ENCODE results near the gene HOXB3. TPM values are rescaled to one million over a fixed set of nuclear protein-coding genes. Genes with fewer than 3 reads are reported as not detected.

Gene HOXB3
- polyA plus RNA-seq, 3 donors = 2.6 to 10.2 (median 9.6) TPM

- no peak overlapping the region for H3K27ac ChIP-seq (ENCODE audit: low read depth, low read length)
- WGBS, 3 donors = 9 to 27% (median 12%) methylated on average over 14 of the region's 14 CpGs
These were observed 2.5 kb upstream of the HOXB3 start for GRCh38 chr17:48592577-48592976.

- H3K27ac ChIP-seq (ENCODE audit: low read depth, low read length) = no peak overlapping the region
- 12 to 33% (median 19%) methylated on average over 33 of the region's 33 CpGs for WGBS, 3 donors
These were observed 2.0 kb upstream of the HOXB3 start for GRCh38 chr17:48592057-48592514.

DNA sequence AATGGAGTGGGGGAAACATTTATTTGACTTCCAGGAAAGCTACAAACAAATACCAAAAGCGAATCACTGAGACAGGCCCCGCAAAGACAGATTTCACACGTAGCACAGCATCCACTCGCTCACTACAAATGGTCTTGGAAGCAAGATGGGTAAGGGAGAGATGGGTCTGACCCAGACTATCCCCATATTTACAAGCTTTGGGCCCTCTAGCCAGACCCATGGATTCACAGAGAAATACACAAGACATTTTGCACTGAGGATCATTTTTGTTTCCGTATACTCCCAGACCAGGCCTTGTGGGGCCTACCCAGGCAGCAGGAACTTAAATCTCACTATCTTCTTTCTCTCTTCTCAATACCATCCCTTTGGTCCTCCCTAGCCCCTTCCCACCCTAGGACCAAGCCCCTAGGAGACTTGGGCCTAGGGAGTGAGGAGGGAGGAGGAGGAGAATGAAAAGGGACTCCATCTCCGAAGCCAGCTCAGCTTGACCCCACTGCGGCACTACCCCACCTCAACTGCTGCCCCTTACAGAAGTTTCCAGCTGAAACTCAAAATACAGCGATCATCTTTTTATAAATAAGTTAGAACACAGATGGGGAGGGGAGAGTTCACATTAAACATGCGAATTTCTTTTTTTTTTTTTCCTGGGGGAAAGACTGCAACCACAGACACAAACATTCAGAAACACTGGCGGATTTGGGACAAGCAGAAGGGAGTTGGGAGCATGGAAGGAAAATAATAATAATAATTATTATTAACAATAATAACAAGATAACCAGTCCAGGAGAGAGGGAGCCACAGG is 1.4 kb upstream of the HOXB3 start:
- no peak overlapping the region for H3K27ac ChIP-seq (ENCODE audit: low read depth, low read length)
- WGBS, 3 donors = 74 to 79% (median 78%) methylated on average over 10 of the region's 10 CpGs

DNA sequence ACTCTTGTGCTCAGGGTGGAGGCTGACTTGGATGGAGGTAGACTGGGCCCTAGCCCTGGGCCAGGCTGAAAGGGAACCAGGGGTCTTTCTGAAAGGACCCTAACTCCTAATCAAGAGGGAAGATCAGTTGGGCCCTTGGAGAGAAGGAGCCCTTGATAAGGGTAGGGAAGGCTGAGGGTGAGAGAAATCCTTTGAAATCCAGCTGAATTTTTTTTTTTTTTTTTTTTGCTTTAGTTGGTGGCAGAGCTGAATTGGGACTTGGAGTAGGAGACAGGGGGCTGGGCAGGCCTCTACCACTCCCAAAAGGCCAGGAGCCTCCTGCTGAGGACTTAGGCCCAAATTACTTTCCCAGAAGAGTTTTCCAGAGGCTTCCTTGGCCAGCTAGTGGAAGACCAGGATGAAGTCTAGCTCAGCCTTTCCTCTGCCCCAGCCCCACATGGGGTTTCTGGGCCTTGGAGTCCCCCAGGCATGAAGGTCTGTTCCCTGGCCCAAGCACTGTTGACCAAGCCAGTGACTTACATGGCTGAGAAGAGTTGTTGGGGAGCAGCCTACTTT is 643 bp upstream of the HOXB3 start:
- H3K27ac ChIP-seq (ENCODE audit: low read depth, low read length) = no peak overlapping the region

- 18 to 49% (median 49%) methylated on average over 10 of the region's 10 CpGs for WGBS, 3 donors
- no peak overlapping the region for H3K27ac ChIP-seq (ENCODE audit: low read depth, low read length)
These were observed 796 bp downstream of the HOXB3 start for GRCh38 chr17:48589060-48589830.

- 19 to 39% (median 26%) methylated on average over 2 of the region's 2 CpGs for WGBS, 3 donors
- H3K27ac ChIP-seq (ENCODE audit: low read depth, low read length) = no peak overlapping the region
These were observed 1.5 kb downstream of the HOXB3 start for GRCh38 chr17:48588528-48588927.

- H3K27ac ChIP-seq (ENCODE audit: low read depth, low read length) = no peak overlapping the region
- 42 to 64% (median 55%) methylated on average over 2 of the region's 2 CpGs for WGBS, 3 donors
These were observed 2.0 kb downstream of the HOXB3 start for GRCh38 chr17:48588074-48588415.

- H3K27ac ChIP-seq (ENCODE audit: low read depth, low read length) = no peak overlapping the region
- WGBS, 3 donors = 29 to 39% (median 38%) methylated on average over 5 of the region's 5 CpGs
These were observed 2.6 kb downstream of the HOXB3 start for GRCh38 chr17:48587276-48588073.

GRCh38 chr17:48586355-48587258 is 3.4 kb downstream of the HOXB3 start:
- WGBS, 3 donors = 15 to 18% (median 15%) methylated on average over 34 of the region's 34 CpGs
- H3K27ac ChIP-seq (ENCODE audit: low read depth, low read length) = no peak overlapping the region

- H3K27ac ChIP-seq (ENCODE audit: low read depth, low read length) = no peak overlapping the region
These were observed 5.8 kb downstream of the HOXB3 start for GRCh38 chr17:48584223-48584741.

DNA sequence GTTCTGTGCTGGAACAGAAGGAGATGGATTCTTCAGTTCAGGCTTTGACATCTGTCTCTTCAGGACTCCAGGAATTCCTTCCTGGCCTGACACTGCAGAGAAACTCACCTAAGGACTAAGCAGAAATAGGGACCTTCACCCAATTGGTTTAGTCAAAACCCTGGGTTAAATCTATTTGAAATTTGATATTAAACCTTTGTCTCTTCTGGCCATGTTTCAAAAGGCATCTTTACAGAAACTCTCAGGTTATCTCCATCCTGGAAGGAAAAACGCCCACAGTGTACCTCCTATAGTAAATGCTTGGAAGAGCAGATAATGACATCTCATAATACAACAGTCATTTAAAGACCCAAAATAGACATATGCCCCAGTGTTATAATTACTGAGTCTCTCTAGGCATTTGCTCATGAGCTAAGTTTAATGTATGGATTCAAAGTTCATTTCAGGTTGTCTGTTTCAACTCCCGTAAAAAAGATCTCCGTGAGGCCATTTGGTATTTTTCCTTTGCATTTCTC is 6.3 kb downstream of the HOXB3 start:
- no peak overlapping the region for H3K27ac ChIP-seq (ENCODE audit: low read depth, low read length)
- WGBS, 3 donors = 40 to 80% (median 80%) methylated on average over 3 of the region's 3 CpGs

More at GRCh38 chr17:48584223-48584741, 5.8 kb downstream of the HOXB3 start:
- 30 to 54% (median 52%) methylated on average over 2 of the region's 2 CpGs for WGBS, 3 donors

- no peak overlapping the region for H3K27ac ChIP-seq (ENCODE audit: low read depth, low read length)
- 18% methylated on average over 7 of the region's 7 CpGs for WGBS, 3 donors
These were observed 7.3 kb downstream of the HOXB3 start for GRCh38 chr17:48582750-48583069.

- 19 to 43% (median 35%) methylated on average over 26 of the region's 26 CpGs for WGBS, 3 donors
- peak overlapping the region; percentile 49 for H3K27ac ChIP-seq (ENCODE audit: low read depth, low read length)
These were observed 10.1 kb downstream of the HOXB3 start for GRCh38 chr17:48579760-48580554.

DNA sequence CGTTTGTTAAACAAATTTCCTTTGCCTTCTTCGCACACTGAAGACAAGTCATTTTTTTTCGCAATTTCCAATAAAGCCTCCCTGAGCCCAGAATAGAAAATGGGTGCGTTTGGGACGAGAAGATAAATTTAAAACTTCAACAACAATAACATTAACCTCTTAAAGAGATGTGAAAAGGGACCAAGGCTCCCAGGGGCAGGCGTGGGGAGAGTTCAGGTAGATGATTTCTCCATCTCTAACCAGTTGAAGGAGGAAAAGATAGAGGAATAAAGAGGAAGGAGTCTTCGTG is 10.6 kb downstream of the HOXB3 start:
- no peak overlapping the region for H3K27ac ChIP-seq (ENCODE audit: low read depth, low read length)
- WGBS, 3 donors = 21 to 36% (median 32%) methylated on average over 7 of the region's 7 CpGs

- WGBS, 3 donors = 9 to 17% (median 11%) methylated on average over 42 to 43 of the region's 43 CpGs
- H3K27ac ChIP-seq (ENCODE audit: low read depth, low read length) = peak overlapping the region; percentile 74
These were observed 11.2 kb downstream of the HOXB3 start for GRCh38 chr17:48578616-48579470.
